Astrocyte (in vitro differentiated cells and primary cell): ENCODE measurements around the gene TUBB4B. TPM values are rescaled to one million over a fixed set of nuclear protein-coding genes. Genes with fewer than 3 reads are reported as not detected.
"Not testable (repeated sequence)": the region's sequence is repeated elsewhere in the genome, so short reads cannot be mapped to it uniquely, and the experiment has no call there.

Experiments used
- DNase-seq: peaks from one replicate; pipeline ENCODE4 v3.0.0-alpha.2; 2010; ENCODE audit warnings: low read depth
- FAIRE-seq: peaks from 2 replicates; lab custom pipeline; 2011; peaks lifted over from hg19 to GRCh38; lab: Jason Lieb, UNC
- H2AFZ ChIP-seq: 2 replicates; pipeline ENCODE4 v1.6.0; 2012; ENCODE audit warnings: low read depth, low read length, inconsistent platforms
- H3K27ac ChIP-seq: 2 replicates; pipeline ENCODE4 v1.5.1; 2011; ENCODE audit warnings: low read depth, low read length, inconsistent platforms
- H3K27me3 ChIP-seq: 2 replicates; pipeline ENCODE4 v1.6.0; 2011; ENCODE audit warnings: low read length, inconsistent platforms; ENCODE audit not compliant: insufficient read depth
- H3K36me3 ChIP-seq: 2 replicates; pipeline ENCODE4 v1.5.1; 2011; ENCODE audit warnings: low read length, inconsistent platforms; ENCODE audit not compliant: insufficient read depth
- H3K4me1 ChIP-seq: 2 replicates; pipeline ENCODE4 v1.5.1; 2011; ENCODE audit warnings: low read length, inconsistent platforms; ENCODE audit not compliant: insufficient read depth
- H3K4me2 ChIP-seq: 2 replicates; pipeline ENCODE4 v1.6.0; 2012; ENCODE audit warnings: low read length, inconsistent platforms
- H3K4me3 ChIP-seq: 2 replicates; pipeline ENCODE4 v1.5.1; 2011; ENCODE audit warnings: low read depth, mild to moderate bottlenecking, low read length, inconsistent platforms; ENCODE audit not compliant: insufficient read depth
- H3K79me2 ChIP-seq: 2 replicates; pipeline ENCODE4 v1.6.0; 2012; ENCODE audit warnings: mild to moderate bottlenecking, low read length, inconsistent platforms; ENCODE audit not compliant: insufficient read depth
- H3K9ac ChIP-seq: 2 replicates; pipeline ENCODE4 v1.6.0; 2012; ENCODE audit warnings: mild to moderate bottlenecking, low read length, inconsistent platforms
- H3K9me3 ChIP-seq: 2 replicates; pipeline ENCODE4 v1.5.1; 2012; ENCODE audit warnings: low read depth, mild to moderate bottlenecking, low read length, inconsistent platforms; ENCODE audit not compliant: insufficient read depth
- H4K20me1 ChIP-seq: 2 replicates; pipeline ENCODE4 v1.6.0; 2012; ENCODE audit warnings: low read length, inconsistent platforms; ENCODE audit not compliant: insufficient read depth
- H3K27ac Mint-ChIP-seq: one replicate; pipeline ENCODE4 v1.8.0; 2021; ENCODE audit warnings: mild to moderate bottlenecking, mixed read lengths; ENCODE audit not compliant: unreplicated experiment
- H3K27me3 Mint-ChIP-seq: one replicate; pipeline ENCODE4 v1.8.0; 2021; ENCODE audit warnings: low read depth, mixed read lengths; ENCODE audit not compliant: unreplicated experiment
- H3K36me3 Mint-ChIP-seq: one replicate; pipeline ENCODE4 v1.8.0; 2021; ENCODE audit warnings: low read depth, mixed read lengths; ENCODE audit not compliant: unreplicated experiment
- H3K4me1 Mint-ChIP-seq: one replicate; pipeline ENCODE4 v1.8.0; 2021; ENCODE audit warnings: low read depth, mixed read lengths; ENCODE audit not compliant: unreplicated experiment
- H3K4me3 Mint-ChIP-seq: one replicate; pipeline ENCODE4 v1.8.0; 2021; ENCODE audit warnings: mild to moderate bottlenecking, moderate library complexity, mixed read lengths; ENCODE audit not compliant: unreplicated experiment
- H3K9me3 Mint-ChIP-seq: one replicate; pipeline ENCODE4 v1.8.0; 2021; ENCODE audit warnings: mild to moderate bottlenecking, mixed read lengths; ENCODE audit not compliant: unreplicated experiment
- CTCF ChIP-seq: IDR thresholded peaks from 2 replicates; pipeline ENCODE4 v1.5.1; 2011; ENCODE audit warnings: low read depth, mild to moderate bottlenecking, inconsistent platforms, low read length, moderate library complexity; ENCODE audit not compliant: insufficient read depth
- EZH2 ChIP-seq: IDR thresholded peaks from 2 replicates; pipeline ENCODE4 v1.6.1; 2012; ENCODE audit warnings: mild to moderate bottlenecking, low read length, inconsistent platforms; ENCODE audit not compliant: insufficient read depth
- total RNA-seq: library from RNA; stranded (reverse); gene quantifications from 2 replicates; pipeline ENCODE4 v1.2.1, GENCODE V29; 2021

TUBB4B gene
- total RNA-seq, 1 donor from 2014 or later: 218 TPM

- H4K20me1 ChIP-seq: peaks cover 40% of the 10 kb centered on the region
- DNase-seq: no peak
- H3K9ac ChIP-seq: no peak overlapping the region
- H3K27ac Mint-ChIP-seq: peak overlapping the region; percentile 75
- H3K9me3 ChIP-seq: no peaks in the 10 kb centered on the region
- no peaks in the 10 kb centered on the region for H3K9me3 Mint-ChIP-seq
- H2AFZ ChIP-seq: no peak overlapping the region
- H3K4me3 ChIP-seq: no peak overlapping the region
- peaks cover 6% of the 10 kb centered on the region for H3K36me3 ChIP-seq
- no peak for TF ChIP-seq CTCF
- no peak for TF ChIP-seq EZH2
- H3K27me3 ChIP-seq: no peaks in the 10 kb centered on the region
- H3K27ac ChIP-seq: no peak overlapping the region
- H3K36me3 Mint-ChIP-seq: peaks cover 8% of the 10 kb centered on the region
- peaks cover 10% of the 10 kb centered on the region for H3K4me1 Mint-ChIP-seq
- no peak for FAIRE-seq
- peaks cover 18% of the 10 kb centered on the region for H3K4me1 ChIP-seq
- peak overlapping the region; percentile 20 for H3K4me3 Mint-ChIP-seq
- H3K27me3 Mint-ChIP-seq: no peaks in the 10 kb centered on the region
- peak overlapping the region; percentile 93 for H3K4me2 ChIP-seq
- H3K79me2 ChIP-seq: peaks cover 37% of the 10 kb centered on the region
Measured at GRCh38 chr9:137237759-137238726, 3.0 kb upstream of the TUBB4B start.

GRCh38 chr9:137239541-137240200 is 1.4 kb upstream of the TUBB4B start:
- Mint-ChIP-seq H3K27ac (peak overlapping the region; percentile 86), H3K4me3 (peak overlapping the region; percentile 84), H3K4me1 (peaks cover 19% of the 10 kb centered on the region)
- H3K9me3 ChIP-seq, H3K36me3 Mint-ChIP-seq, H3K36me3 ChIP-seq, H3K9me3 Mint-ChIP-seq, DNase-seq, FAIRE-seq, H3K27me3 Mint-ChIP-seq, H3K27me3 ChIP-seq: not testable (repeated sequence)
- peak overlapping the region; percentile 87 for H3K27ac ChIP-seq
- H3K4me3 ChIP-seq: peak overlapping the region; percentile 80
- H3K4me2 ChIP-seq: peak overlapping the region; percentile 93
- H2AFZ ChIP-seq: peak overlapping the region; percentile 71
- peak overlapping the region; percentile 85 for H3K9ac ChIP-seq
- H4K20me1 ChIP-seq: peaks cover 56% of the 10 kb centered on the region
- peaks cover 25% of the 10 kb centered on the region for H3K4me1 ChIP-seq
- peaks cover 54% of the 10 kb centered on the region for H3K79me2 ChIP-seq

GRCh38 chr9:137240318-137240840 is 708 bp upstream of the TUBB4B start:
- H4K20me1 ChIP-seq: peaks cover 62% of the 10 kb centered on the region
- H3K9ac ChIP-seq: peak overlapping the region; percentile 85
- H3K9me3 ChIP-seq: no peaks in the 10 kb centered on the region
- H3K36me3 ChIP-seq: peaks cover 9% of the 10 kb centered on the region
- H3K27me3 ChIP-seq: no peaks in the 10 kb centered on the region
- Mint-ChIP-seq H3K36me3 (peaks cover 8% of the 10 kb centered on the region), H3K27ac (no peak overlapping the region), H3K4me1 (peaks cover 19% of the 10 kb centered on the region), H3K9me3 (no peaks in the 10 kb centered on the region), H3K27me3 (no peaks in the 10 kb centered on the region), H3K4me3 (peak overlapping the region; percentile 84)
- TF ChIP-seq CTCF (no peak), EZH2 (no peak)
- FAIRE-seq (no peak), DNase-seq (peak; percentile 52)
- H3K79me2 ChIP-seq: peaks cover 54% of the 10 kb centered on the region
- peak overlapping the region; percentile 93 for H3K4me2 ChIP-seq
- peak overlapping the region; percentile 71 for H2AFZ ChIP-seq
- peak overlapping the region; percentile 80 for H3K4me3 ChIP-seq
- peaks cover 25% of the 10 kb centered on the region for H3K4me1 ChIP-seq
- H3K27ac ChIP-seq: peak overlapping the region; percentile 87
